ENCODE results near the gene CXCR2.

DNA sequence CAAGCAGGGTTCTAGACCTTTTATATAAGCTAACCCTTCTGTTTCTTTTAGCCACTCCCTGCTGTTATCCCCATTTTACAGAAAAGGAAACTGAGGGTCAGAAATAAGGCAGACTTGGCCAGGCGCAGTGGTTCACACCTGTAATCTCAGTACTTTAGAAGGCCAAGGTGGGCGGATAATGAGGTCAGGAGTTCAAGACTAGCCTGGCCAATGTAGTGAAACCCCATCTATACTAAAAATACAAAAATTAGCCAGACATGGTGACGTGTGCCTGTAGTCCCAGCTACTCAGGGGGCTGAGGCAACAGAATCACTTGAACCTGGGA lies 42.5 kb upstream of the CXCR2 start:
- TF ChIP-seq CTCF (IDR thresholded peaks at IDR 0.05) (no peak), POLR2A (IDR thresholded peaks at IDR 0.05) (no peak)
